Measurements from ENCODE around the gene KCNB1. TPM values are rescaled to one million over a fixed set of nuclear protein-coding genes. Genes with fewer than 3 reads are reported as not detected.

KCNB1 gene
- total RNA-seq, 4 donors from 2014 or later: 3.9 to 11.7 (median 6.7) TPM

- Histone ChIP-seq H3K36me3 (no peaks in the 10 kb centered on the region), H3K27me3 (peaks cover 0 to 4% of the 10 kb centered on the region in 2 donors), H3K27ac (no peak overlapping the region), H3K9me3 (no peaks in the 10 kb centered on the region), H3K4me3 (no peak overlapping the region), H3K4me1 (peaks cover 0 to 42% (median 5%) of the 10 kb centered on the region in 4 donors)
- no peak for DNase-seq (ENCODE audit: low spot score in 2 of 2)
- TF ChIP-seq POLR2A (IDR thresholded peaks at IDR 0.05): no peak
- TF ChIP-seq EP300 (IDR thresholded peaks at IDR 0.05): no peak
- no peak for TF ChIP-seq CTCF (IDR thresholded peaks at IDR 0.05)
- WGBS, 2 donors: 37 to 41% methylated on average over 14 of the region's 14 CpGs
Observed at GRCh38 chr20:49450281-49450721, 32.2 kb downstream of the KCNB1 start.

DNA sequence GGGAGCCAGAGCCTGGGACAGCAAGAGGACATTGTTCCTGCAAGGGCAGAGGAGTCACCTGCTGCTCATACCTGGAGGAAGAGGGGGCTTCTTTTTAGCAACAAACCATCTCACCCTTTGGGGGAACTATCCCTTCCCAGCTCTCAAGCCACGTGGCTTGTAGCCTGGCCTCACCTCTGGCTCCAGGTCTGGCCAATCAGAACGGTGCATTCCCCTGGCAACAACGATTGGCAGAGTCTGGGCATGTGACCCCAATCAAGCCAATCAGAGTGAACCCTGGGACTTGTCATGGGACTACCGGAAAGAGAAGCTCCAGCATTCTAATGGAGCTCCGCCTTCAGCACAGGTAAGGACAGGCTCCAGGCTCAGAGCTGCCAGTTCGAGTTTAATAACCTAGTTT lies 33.6 kb downstream of the KCNB1 start:
- Histone ChIP-seq H3K36me3 (no peaks in the 10 kb centered on the region), H3K4me3 (no peak overlapping the region), H3K27me3 (peaks cover 0 to 4% of the 10 kb centered on the region in 2 donors), H3K27ac (peak overlapping the region in 1 of 4 donors; percentile 52), H3K9me3 (no peaks in the 10 kb centered on the region), H3K4me1 (peaks cover 0 to 48% (median 9%) of the 10 kb centered on the region in 4 donors)
- DNase-seq (ENCODE audit: low spot score in 2 of 2): no peak
- 74 to 81% methylated on average over 6 of the region's 6 CpGs for WGBS, 2 donors
- no peak for TF ChIP-seq CTCF (IDR thresholded peaks at IDR 0.05)
- no peak for TF ChIP-seq POLR2A (IDR thresholded peaks at IDR 0.05)
- TF ChIP-seq EP300 (IDR thresholded peaks at IDR 0.05): no peak

GRCh38 chr20:49447946-49448809 lies 34.3 kb downstream of the KCNB1 start:
- peaks cover 0 to 4% of the 10 kb centered on the region in 2 donors for H3K27me3 ChIP-seq
- 34 to 35% methylated on average over 5 of the region's 5 CpGs for WGBS, 2 donors
- DNase-seq (ENCODE audit: low spot score in 2 of 2): peak; percentile 46 to 58
- H3K4me3 ChIP-seq: no peak overlapping the region
- no peaks in the 10 kb centered on the region for H3K9me3 ChIP-seq
- TF ChIP-seq POLR2A (IDR thresholded peaks at IDR 0.05) (no peak), EP300 (IDR thresholded peaks at IDR 0.05) (peak in 1 of 2 donors; percentile 60), CTCF (IDR thresholded peaks at IDR 0.05) (no peak)
- peak overlapping the region in 3 of 4 donors; percentile 35 to 82 (median 80) for H3K27ac ChIP-seq
- peaks cover 0 to 48% (median 9%) of the 10 kb centered on the region in 4 donors for H3K4me1 ChIP-seq
- H3K36me3 ChIP-seq: no peaks in the 10 kb centered on the region

GRCh38 chr20:49447364-49447763 lies 35.1 kb downstream of the KCNB1 start:
- H3K4me3 ChIP-seq: no peak overlapping the region
- H3K36me3 ChIP-seq: no peaks in the 10 kb centered on the region
- H3K27me3 ChIP-seq: peaks cover 0 to 2% of the 10 kb centered on the region in 2 donors
- no peak for DNase-seq (ENCODE audit: low spot score in 2 of 2)
- 70 to 77% methylated on average over 6 of the region's 6 CpGs for WGBS, 2 donors
- TF ChIP-seq EP300 (IDR thresholded peaks at IDR 0.05) (no peak), CTCF (IDR thresholded peaks at IDR 0.05) (no peak)
- no peaks in the 10 kb centered on the region for H3K9me3 ChIP-seq
- peak overlapping the region in 3 of 4 donors; percentile 43 to 82 (median 80) for H3K27ac ChIP-seq
- H3K4me1 ChIP-seq: peaks cover 0 to 46% (median 9%) of the 10 kb centered on the region in 4 donors

DNA sequence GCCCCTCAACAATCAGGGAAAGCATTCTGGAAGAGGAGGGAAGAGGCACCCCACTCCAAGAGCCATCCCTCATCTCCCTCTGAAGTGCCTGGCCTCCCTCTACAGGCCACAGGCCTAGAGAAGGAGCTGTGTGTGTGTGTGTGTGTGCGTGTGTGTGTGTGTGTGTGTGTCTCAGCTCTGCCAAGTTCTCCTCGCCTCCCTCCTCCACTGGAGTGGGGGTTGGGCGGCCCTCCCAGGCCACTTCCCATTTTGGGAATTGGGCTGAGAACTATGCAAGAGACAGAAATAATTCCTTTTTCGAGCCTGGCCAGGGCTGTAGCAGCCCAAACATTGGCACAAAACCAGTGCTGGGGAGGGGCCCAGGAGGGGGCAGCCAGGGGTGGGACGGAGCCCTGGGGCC lies 35.7 kb downstream of the KCNB1 start:
- TF ChIP-seq POLR2A (IDR thresholded peaks at IDR 0.05): peak in 1 of 2 donors; percentile 27
- TF ChIP-seq EP300 (IDR thresholded peaks at IDR 0.05): peak in 1 of 2 donors; percentile 31
- peak in 1 of 5 experiments; percentile 43 for TF ChIP-seq CTCF (IDR thresholded peaks at IDR 0.05)
- WGBS, 2 donors: 10 to 12% methylated on average over 5 of the region's 5 CpGs
- peaks cover 0 to 41% (median 9%) of the 10 kb centered on the region in 4 donors for H3K4me1 ChIP-seq
- H3K27me3 ChIP-seq: no peaks in the 10 kb centered on the region
- no peak overlapping the region for H3K4me3 ChIP-seq
- no peaks in the 10 kb centered on the region for H3K9me3 ChIP-seq
- H3K27ac ChIP-seq: peak overlapping the region in 3 of 4 donors; percentile 43 to 82 (median 80)
- peak; percentile 74 to 87 for DNase-seq (ENCODE audit: low spot score in 2 of 2)
- H3K36me3 ChIP-seq: no peaks in the 10 kb centered on the region

Data from tibial nerve (tissue), 4 donors.